ENCODE measurements around the gene DOCK1.

Gene DOCK1

DNA sequence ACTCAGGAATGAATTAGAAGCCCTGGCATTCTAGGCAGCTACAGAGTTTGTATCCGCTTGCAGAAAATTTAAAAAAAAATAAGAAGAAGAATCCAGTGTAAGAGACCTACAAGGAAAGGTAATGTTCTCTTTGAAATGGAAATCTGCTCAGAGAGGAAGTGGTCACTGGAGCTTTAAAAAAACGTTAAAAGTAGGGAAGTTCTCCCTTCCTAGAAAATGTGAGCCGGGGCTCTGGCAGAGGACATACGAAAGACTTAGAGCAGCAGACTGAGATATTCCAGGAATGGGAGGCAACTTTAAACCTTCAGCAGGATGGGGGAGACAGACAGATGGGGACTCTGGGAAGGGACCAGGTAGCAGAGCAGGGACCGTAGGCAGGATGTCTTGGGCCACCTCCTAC lies 494.4 kb downstream of the DOCK1 start:
- DNase-seq (ENCODE audit: low spot score): no peak

DNA sequence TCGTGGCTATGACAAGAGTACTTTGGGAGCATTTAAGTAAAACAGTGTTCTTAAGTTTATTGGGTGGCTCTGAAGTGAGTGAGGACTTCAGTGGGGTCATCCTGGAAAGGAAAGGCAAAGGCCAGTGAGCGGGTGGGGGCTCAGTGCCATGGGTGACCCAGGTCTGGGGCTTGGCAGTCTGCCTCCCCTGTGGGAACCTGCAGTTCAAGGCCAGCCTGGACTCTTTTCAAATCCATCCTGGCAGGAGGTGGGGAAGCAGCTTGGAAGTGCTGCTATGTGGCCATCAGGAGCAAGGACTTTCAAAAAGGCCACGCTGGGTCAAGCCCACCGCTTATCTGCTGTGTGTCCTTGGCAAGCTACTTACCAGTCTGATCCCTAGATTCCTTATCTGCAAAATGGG lies 495.0 kb downstream of the DOCK1 start:
- DNase-seq (ENCODE audit: low spot score): no peak

DNA sequence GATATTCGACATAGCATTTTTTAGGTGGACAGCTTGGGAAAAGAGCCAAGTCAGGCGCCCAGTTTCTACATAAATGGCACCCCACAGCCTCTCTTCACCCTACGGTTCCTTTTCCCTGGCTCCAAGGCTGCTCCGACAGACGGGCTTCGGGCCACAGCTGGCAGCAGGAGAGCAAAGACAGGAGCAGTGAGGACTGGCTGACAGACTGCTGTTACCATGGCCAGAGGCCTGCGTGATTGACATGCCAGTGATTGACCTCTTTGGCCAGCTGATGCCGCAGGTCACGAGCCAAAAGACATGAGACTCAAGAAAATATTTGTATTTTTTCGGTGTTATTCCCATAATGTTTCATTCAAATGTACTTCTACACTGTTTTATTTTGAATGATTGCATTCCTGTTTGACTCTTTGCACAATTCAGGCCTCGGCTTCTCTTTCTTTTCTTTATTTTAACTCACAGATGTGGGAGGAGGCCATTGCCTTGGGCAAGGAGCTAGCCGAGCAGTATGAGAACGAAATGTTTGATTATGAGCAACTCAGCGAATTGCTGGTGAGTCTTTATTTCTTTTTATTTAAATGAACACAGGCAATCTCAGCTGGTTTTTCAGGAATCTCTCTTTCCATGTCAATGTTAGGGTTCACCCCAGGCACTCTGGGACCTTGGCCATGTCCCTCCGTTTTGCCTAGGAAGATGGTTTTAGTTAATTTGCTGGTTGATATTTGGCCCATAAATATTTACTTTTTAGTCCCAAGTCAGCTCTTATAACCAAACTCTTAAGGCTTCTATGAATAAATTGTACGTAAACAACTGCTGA lies 497.6 kb downstream of the DOCK1 start:
- no peak for DNase-seq (ENCODE audit: low spot score)

DNA sequence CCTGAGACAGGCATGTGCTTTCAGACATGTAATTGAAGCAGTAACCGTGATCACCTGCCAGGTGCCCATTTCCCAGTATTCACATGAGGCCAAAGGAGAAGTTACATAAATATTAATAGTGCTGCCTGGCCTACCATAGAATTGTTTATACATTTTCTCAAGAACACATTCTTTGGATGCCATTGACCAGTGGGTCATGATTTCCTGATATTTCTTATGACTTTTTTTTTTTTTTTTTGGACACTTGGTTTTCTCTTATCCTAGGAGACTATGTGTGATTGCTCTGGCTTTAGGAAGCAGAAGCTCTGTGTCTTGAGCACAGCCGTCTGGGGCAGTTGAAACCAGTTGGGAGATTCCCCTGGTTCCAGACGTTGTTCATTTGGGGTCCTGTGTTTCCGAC lies 500.0 kb downstream of the DOCK1 start:
- DNase-seq (ENCODE audit: low spot score): peak; percentile 50

DNA sequence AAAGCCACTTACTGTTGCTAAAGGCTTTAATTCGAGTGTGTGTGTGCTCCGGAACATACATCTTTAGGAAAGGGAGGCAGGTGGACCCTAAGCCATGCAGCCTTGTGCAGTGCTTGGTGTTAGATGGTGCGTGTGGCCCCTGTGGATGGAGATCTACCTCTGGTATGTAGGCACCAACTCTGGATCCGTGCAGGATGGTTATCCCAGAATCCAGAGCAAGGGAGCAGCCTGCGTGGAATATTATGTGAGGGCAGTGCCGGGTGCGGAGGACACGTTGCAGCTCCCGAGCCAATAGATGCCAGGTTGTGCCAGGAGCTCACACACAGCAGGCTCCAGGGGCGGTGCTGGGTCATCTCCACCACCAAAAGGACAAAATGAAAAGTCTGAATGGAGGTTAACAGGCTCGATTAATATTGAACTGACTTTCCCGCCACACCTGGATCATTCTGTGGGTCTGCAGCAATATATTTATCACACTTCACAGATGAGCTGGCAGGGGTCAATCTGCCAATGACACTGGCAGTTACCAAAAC lies 500.9 kb downstream of the DOCK1 start:
- DNase-seq (ENCODE audit: low spot score): no peak

DNA sequence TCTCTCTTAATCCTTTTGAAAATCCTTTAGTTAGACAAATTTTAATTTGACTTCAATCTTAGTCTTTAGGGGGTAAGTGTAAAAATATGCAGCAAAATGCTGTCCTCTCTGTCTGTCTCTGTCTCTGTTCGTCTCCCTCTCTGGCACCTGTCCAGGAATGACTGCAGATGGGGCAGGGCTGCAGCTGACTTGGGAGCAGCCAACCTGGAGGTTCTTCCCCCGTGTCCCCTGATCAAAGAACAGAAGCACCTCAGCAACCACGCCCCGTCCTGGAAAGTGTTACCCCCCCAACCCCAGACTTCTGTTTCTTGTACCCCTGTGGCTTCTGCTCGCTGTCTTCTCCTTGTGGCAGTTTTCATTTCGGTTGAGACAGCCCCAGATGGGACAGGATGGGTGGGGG lies 502.3 kb downstream of the DOCK1 start:
- no peak for DNase-seq (ENCODE audit: low spot score)

DNA sequence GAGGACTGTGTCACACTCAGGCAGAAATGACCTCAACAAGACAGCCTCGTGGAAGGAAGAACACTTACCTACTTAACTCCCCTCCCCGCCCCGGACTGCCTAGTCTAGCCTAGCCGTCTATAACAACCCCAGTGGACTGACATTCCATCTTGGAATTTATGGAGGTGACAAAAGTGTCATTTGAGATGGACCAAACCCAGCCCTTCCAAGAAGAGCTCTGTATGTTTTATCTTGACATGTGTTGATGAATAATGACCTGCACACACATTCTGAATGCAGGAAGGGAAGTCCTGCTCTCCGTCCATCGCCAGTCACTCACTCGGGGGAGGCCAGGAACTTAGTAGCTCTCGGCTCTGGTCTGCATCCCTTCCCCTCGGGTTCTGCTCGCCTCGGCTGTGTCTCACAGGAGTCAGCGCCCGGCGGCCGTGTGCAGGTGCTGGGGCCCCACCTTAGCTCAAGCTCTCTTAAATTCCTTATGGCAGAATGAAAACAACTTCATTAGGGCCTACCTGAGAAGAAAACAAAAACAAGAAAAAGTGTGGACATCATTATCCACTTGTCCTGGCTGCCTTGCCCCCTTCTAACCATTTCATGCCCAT lies 503.0 kb downstream of the DOCK1 start:
- DNase-seq (ENCODE audit: low spot score): no peak

DNA sequence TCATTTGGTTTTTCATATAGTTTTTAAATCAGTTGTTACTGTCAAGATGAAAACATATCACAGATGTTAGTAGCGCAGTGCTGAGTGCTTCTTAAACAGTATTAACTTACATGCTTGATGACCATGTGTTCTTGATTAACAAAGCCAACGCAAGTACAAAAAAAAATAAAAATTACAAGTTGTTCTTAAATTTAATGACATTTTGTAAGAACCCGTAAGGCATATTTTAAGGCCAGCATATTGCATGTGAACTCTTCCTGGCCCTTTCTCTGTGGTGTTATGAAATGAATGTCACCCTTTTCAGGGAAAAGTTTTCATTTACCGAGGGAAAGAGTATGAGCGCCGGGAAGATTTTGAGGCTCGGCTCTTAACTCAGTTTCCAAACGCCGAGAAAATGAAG lies 503.5 kb downstream of the DOCK1 start:
- no peak for DNase-seq (ENCODE audit: low spot score)

DNA sequence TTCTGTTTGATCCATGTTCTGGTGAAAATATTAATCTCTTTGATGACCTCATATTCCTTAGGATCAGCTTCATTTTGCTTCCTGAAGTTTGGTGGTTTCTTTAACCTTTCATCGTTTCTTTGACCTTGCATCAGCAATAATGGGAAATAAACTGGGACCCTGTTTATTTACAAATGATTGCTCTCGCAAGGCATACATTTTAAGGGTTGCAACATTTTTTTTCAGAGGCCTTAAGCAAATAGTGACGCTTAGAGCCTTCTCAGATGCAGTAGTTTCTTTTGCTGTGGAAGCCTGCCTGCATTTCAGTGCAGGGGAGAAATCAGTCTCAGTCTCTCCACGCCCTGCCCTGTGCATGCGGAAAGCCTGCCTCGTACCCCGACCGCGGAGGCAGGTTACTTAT lies 504.8 kb downstream of the DOCK1 start:
- no peak for DNase-seq (ENCODE audit: low spot score)

DNA sequence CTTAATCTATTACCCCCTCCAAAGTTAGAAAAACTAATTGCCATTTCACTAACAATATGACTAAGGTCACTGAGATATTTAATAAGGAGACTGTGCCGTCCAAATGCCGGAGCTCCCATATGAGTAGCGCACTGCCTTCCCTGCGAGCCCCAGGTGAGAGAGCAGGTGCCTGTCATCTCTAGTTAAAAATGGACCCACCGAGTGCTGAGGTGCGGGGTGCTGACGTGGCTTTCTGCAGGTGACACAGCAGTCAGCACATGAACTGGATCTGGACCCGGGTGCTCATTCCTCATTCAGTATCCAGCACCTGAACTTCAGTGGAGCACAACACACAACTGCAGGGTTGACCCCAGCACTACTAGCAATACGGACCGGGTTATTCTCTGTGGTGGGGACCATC lies 505.8 kb downstream of the DOCK1 start:
- DNase-seq (ENCODE audit: low spot score): no peak

DNA sequence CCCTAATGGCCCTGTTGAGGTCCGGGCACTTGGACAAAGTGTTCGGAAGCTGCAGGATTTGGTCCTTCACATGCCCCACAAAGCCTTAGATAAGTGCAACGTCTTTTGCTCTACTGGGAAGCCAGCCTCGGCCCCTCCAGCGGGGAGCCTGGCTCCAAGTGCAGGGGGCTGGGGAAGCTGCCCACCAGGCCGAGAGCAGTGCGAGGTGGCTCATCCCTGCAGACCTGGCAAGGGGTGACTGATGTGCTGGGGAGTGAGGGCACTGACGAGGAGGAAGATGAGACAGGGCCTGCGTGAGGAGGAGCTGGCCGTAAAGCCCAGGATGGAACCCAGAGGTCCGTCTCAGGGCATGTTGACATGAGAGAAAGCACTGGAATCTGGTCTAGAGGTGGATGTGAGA lies 508.1 kb downstream of the DOCK1 start:
- no peak for DNase-seq (ENCODE audit: low spot score)

DNA sequence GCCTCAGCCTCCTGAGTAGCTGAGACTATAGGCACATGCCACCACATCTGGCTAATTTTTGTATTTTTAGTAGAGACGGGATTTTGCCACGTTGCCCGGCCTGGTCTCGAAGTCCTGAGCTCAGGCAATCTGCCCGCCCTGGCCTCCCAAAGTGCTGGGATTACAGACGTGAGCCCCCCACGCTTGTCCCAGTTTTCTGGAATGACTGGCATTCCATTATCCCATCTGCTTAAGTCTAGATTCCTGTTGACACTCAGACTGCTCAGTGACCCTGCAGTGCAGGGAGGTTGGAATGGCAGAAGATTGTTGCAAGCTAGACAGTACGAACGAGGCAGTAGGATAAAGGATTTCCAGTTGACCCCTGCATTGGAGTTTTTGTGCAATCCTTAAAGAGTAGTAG lies 508.8 kb downstream of the DOCK1 start:
- DNase-seq (ENCODE audit: low spot score): no peak

DNA sequence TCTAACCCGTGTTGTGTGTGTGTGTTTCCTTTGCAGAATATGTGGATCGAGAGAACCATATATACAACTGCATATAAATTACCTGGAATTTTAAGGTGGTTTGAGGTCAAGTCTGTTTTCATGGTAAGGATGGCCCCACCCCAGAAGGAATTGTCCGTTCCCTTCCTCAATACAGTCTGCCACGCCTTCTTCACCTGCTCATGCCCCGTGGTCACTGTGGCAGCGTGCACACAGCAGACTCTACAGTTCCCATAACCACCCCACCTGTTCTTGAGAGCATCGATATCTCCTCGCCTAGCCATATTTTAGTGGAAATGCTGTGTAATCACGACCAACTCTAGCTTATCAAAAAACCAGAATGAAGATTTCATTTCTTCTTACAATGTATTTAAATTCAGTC lies 509.9 kb downstream of the DOCK1 start:
- DNase-seq (ENCODE audit: low spot score): no peak

DNA sequence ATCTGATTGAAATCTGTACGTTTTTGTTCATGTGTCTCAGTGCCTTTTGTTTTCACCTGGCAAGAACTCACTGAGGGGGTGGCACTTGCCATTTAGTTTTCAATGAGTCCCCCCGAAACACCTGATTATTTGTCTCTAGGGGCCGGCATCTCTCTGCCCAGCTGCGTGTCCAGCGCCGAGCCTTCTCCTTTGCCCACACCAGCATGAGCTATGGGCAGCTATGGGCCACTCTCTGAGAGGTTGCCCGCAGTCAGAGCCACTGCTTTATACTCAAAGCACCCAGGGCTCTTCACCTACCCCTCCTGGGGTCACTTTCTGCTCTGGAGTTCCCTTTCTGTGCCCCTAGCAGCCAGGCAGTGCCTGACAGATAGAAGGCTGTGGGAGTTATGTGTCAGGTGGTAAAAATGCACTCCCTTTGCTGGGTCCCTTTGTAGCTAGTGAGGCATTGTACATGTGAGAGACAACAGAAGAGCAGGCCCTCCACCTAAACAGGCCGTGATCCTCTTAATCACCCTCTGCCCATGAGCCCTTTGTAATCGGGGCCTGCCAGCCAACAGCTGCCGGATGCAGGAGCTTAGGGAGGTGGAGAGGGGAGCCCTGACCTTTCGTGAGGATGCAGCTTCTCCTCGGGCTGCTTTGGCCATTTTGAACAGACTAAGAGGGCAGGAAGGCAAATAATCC lies 510.8 kb downstream of the DOCK1 start:
- no peak for DNase-seq (ENCODE audit: low spot score)

DNA sequence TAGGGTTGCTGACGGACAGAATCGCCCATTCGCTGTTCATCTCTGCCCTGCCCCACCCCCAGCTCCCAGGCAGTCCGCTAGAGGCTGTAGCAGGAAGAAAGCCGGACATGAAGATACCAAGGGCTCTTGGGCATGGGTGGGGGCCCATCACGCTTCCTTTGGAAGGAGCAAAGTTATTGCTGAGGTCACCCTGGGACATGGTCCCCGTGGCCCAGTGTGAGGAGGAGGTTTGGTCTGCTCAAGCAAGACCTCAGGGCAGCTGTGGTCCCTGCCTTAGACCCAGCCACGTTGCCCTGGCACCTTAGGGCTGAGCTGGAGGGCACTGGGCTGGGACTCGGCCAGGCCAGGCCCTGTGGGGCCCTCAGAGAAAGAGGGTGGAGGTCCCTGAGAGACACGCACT lies 511.8 kb downstream of the DOCK1 start:
- no peak for DNase-seq (ENCODE audit: low spot score)

DNA sequence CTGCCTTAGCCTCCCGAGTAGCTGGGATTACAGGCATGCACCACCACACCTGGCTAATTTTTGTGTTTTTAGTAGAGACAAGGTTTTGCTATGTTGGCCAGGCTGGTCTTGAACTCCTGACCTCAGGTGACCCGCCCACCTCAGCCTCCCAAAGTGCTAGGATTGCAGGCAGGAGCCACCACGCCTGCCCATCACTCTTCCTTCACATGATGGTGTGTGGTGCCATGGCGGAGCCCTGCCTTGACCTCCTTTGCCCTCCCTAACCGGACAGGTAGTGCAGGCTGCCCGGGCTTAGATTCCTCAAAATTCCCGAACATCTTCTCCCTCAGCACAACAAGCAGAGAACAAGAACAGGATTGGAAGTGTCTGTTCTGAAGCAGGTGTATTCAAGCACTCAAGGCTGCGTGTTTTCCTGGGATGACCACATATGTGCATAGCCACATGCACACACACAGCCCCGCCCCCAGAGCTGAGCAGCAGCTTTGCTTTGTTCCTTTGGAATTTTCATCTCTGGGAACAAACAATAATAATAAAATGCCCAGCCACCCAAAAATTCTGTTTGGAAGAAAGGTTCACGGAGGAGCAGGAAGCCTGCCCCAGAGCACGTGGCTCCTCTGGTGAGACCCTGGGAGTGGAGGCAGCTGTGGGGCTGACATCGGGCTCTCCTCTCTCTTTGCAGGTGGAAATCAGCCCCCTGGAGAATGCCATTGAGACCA lies 512.6 kb downstream of the DOCK1 start:
- no peak for DNase-seq (ENCODE audit: low spot score)

DNA sequence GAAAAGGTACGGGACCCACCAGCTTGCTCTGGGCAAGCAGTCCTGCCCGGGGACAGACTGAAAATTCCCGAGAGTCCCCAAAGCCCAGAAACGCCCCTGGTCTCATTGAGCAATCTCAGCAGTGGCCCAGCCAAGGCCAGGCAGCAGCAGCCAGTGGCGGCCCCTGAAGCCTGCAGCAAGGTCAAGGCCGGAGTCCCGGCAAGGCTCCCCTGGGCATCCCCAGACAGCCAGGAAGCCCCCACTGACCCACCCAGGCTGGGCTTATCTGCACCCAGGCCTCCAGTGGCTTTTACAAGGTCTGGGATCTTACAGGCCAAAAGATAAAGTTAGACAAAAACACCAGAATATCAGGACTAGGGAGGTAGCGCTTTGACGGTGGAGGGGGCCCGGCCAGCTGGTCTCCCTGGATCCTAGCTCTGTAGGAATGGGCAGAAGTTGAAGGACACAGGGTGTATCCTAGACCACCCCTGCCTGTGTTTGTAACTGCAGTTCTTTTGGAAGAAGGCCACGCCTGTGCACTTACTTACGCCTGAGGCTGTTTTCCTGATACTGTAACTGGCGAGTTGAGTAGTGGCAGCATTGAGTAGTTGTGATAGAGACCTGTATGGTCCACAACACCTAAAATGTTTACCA lies 513.4 kb downstream of the DOCK1 start:
- DNase-seq (ENCODE audit: low spot score): no peak

DNA sequence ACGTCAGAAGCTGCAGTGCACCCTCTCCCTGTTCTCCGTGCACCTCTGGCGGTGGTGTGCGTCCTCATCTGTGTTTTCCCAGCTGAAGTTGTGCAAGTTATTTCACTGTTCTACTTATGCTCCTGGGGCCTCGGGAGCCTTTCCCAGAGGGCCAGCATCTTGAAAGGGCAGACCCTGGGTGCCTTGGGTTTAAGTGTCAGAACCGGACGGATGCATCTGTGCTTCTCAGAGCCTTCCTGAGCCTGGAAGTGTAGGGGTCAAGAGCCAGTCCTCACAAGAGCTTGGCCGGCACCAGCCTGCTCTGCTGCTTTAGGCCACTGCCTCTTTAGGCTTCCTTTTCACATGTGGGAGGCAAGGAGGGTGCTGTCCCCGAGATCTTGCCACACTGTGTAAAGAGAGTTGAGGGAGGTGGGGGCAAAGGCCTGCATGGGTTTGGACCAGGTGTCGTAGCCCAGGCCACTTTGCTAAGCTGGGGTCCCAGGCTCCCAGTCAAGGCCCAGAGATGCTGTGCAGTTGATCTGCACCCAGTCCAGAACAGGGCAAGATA lies 515.0 kb downstream of the DOCK1 start:
- no peak for DNase-seq (ENCODE audit: low spot score)

DNA sequence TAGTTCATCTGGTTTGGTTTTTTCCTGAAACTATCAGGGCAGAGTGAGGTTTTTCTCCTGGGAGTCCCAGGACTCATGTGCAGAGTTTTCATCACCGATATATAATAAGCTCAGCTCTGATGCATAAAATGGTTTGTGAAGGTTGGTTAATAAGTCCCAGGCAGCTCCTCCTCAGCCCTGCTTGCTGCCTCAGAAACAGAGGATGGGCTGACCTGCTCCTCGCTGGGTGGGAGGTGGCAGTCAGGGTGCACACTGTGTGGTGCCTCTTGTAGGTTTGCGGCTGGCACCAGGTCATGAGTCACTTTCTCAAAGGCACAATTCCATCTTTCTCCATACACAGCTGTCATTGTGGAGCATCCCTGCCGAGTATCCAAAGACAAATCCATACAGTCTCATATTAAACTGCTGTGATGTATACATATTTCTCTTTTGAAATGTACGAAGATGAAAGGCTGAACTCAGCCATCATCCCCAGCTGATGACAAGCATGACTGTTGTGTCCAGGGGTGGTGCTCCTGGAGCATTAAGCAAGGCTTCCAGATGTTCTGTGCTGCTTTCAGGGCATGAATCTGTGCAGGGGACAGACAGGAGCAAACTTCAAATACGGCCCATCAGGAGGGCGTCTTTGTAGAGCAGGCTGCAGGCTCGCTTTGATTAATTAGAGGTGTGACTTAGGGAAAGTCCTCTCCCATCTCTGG lies 518.1 kb downstream of the DOCK1 start:
- no peak for DNase-seq (ENCODE audit: low spot score)

DNA sequence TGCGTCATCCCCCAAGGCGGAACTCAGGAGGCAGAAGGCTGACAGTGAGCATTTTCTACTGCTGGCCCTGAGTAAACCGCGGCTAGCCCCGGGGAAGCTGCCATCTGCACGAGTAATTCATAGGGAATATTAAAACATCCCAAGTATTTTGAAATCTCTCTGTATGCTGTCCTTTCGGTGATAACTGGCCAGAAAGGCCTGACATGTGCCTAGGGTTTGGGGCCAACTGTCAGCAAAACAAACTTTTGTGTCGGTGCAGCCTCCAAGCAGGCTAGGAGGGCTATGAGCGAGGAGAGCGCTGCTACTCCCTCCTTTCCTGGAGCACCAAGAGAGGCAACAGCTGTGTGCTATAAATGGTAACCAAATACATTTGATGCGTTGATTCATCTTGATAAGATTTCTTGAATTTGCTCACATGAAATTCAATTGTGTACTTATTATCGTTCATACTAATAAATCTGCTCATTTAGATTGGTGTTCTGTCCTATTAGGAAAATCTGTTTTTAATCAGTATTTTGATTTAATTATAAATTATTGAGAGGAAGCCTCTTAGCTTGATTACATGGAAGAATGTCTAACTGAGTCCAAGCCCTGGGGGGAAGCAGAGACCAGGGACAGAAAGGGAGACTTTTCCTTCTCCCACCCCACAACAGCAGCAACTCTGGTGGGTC lies 519.5 kb downstream of the DOCK1 start:
- DNase-seq (ENCODE audit: low spot score): no peak

DNA sequence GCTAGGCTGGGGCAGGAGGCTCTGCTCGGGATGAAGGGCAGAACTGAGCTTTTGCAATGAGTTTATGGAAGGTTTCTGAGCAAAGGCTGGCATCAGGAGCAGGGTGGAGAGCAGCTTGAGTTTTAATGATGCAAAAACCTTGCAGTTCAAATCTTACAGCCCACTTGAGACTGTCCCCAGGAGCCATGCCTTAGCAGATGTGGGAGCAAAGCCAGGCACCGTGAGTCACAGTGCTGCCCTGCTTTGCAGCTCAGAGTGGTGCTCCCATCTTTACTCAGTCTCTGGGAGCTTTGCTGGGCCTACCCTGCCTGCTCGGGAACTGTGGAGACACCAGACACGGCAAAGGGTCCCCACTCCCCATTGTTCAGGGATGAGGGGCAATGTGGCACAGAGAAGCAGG lies 521.5 kb downstream of the DOCK1 start:
- DNase-seq (ENCODE audit: low spot score): peak; percentile 31
